ENCODE data around the gene TUBGCP6. TPM values are rescaled to one million over a fixed set of nuclear protein-coding genes. Genes with fewer than 3 reads are reported as not detected.

Gene TUBGCP6
- total and polyA plus RNA-seq, 2 donors (not counting 1 experiment from before 2014, with no cell fraction given) = 137 to 178 TPM

- no peak overlapping the region for H3K4me3 ChIP-seq (ENCODE audit: control extremely low read depth in 1 of 5, extremely low read depth in 1 of 5, insufficient read depth in 1 of 5, low read depth in 2 of 5, low read length in 4 of 5)
- H3K9me3 Mint-ChIP-seq (ENCODE audit: insufficient read depth) = no peaks in the 10 kb centered on the region
- POLR2A ChIA-PET = no interaction called here
- no peaks in the 10 kb centered on the region for H3K27me3 Mint-ChIP-seq
- intact Hi-C loops (cut with micrococcal nuclease) = loop anchor here (10.0 kb wide), 1 partner anchor 440 kb away; no protein-coding TSS in a partner anchor
- H3K79me2 ChIP-seq (ENCODE audit: control insufficient read depth, insufficient read depth, low read length) = peaks cover 44% of the 10 kb centered on the region
- H3K36me3 ChIP-seq (replicated peaks in 1 of 2; ENCODE audit: control extremely low read depth in 1 of 2, control insufficient read depth in 1 of 2, extremely low read depth in 1 of 2, insufficient read depth in 2 of 2, low read length in 1 of 2) = peaks cover 8 to 32% of the 10 kb centered on the region in 2 experiments
- peaks cover 43% of the 10 kb centered on the region for H4K20me1 ChIP-seq (ENCODE audit: control insufficient read depth, insufficient read depth, low read length, poor library complexity, severe bottlenecking)
- H3K4me2 ChIP-seq (replicated peaks; ENCODE audit: low read depth, low read length, poor library complexity, severe bottlenecking) = no peak overlapping the region
- WGBS (ENCODE audit: insufficient coverage) = 98% methylated on average over 4 of the region's 7 CpGs
- no peak for ATAC-seq (ENCODE audit: low read depth)
- peaks cover 28 to 37% of the 10 kb centered on the region in 2 donors for H3K4me1 ChIP-seq (ENCODE audit: control insufficient read depth in 2 of 2, insufficient read depth in 2 of 2, low read length in 2 of 2)
- no peak overlapping the region for H3K27ac Mint-ChIP-seq
- no peaks in the 10 kb centered on the region for H3K9me3 ChIP-seq (ENCODE audit: control extremely low read depth in 1 of 3, control insufficient read depth in 2 of 3, insufficient read depth in 1 of 3, low read length in 2 of 3)
- no peaks in the 10 kb centered on the region for H3K27me3 ChIP-seq (replicated peaks in 1 of 4; ENCODE audit: control extremely low read depth in 1 of 4, control insufficient read depth in 3 of 4, insufficient read depth in 4 of 4, low read length in 3 of 4)
- peaks cover 44% of the 10 kb centered on the region for H3K4me1 Mint-ChIP-seq
- CTCF ChIA-PET = interaction anchor here (0.7 to 5.2 kb wide), 4 partner anchors 13 to 349 kb away, joined by 3 to 75 read pairs (median 4); no protein-coding TSS in a partner anchor
- H2AFZ ChIP-seq (ENCODE audit: insufficient read depth, low read depth, low read length, poor library complexity, severe bottlenecking) = no peak overlapping the region
- TF ChIP-seq, protein P1, sequence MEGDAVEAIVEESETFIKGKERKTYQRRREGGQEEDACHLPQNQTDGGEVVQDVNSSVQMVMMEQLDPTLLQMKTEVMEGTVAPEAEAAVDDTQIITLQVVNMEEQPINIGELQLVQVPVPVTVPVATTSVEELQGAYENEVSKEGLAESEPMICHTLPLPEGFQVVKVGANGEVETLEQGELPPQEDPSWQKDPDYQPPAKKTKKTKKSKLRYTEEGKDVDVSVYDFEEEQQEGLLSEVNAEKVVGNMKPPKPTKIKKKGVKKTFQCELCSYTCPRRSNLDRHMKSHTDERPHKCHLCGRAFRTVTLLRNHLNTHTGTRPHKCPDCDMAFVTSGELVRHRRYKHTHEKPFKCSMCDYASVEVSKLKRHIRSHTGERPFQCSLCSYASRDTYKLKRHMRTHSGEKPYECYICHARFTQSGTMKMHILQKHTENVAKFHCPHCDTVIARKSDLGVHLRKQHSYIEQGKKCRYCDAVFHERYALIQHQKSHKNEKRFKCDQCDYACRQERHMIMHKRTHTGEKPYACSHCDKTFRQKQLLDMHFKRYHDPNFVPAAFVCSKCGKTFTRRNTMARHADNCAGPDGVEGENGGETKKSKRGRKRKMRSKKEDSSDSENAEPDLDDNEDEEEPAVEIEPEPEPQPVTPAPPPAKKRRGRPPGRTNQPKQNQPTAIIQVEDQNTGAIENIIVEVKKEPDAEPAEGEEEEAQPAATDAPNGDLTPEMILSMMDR (IDR thresholded peaks at IDR 0.05) = no peak
- no peak overlapping the region for H3K27ac ChIP-seq (ENCODE audit: low read length in 2 of 2)
- no peak overlapping the region for H3K4me3 Mint-ChIP-seq
- no peak for DNase-seq
- no peak overlapping the region for H3K9ac ChIP-seq (ENCODE audit: low read length)
Measured at GRCh38 chr22:50204571-50204970, 40.3 kb downstream of the TUBGCP6 start.

DNA sequence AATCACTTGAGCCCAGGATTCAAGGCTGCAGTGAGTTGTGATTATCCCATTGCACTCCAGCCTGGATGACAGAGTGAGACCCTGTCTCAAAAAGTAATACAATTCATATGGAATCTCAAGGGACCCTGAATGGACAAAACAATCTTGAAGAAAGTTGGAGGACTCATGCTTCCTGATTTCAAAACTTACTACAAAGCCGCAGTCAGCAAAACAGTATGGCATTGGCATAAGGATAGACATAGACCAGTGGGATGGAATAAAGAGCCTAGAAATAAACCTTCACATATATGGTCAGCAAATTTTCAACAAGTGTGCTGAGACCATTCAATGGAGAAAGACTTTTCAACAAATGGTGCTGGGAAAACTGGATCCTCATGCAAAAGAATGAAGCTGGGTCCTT is 41.5 kb downstream of the TUBGCP6 start:
- WGBS (ENCODE audit: insufficient coverage) = no CpG with 5 or more reads among the region's 1 CpG
- no peak overlapping the region for H3K4me3 Mint-ChIP-seq

More for the DNA sequence above, 41.5 kb downstream of the TUBGCP6 start:
- peaks cover 27 to 35% of the 10 kb centered on the region in 2 donors for H3K4me1 ChIP-seq (ENCODE audit: control insufficient read depth in 2 of 2, insufficient read depth in 2 of 2, low read length in 2 of 2)
- H2AFZ ChIP-seq (ENCODE audit: insufficient read depth, low read depth, low read length, poor library complexity, severe bottlenecking) = no peak overlapping the region
- H3K36me3 ChIP-seq (replicated peaks in 1 of 2; ENCODE audit: control extremely low read depth in 1 of 2, control insufficient read depth in 1 of 2, extremely low read depth in 1 of 2, insufficient read depth in 2 of 2, low read length in 1 of 2) = peaks cover 8 to 24% of the 10 kb centered on the region in 2 experiments
- H3K79me2 ChIP-seq (ENCODE audit: control insufficient read depth, insufficient read depth, low read length) = peaks cover 45% of the 10 kb centered on the region
- CTCF ChIA-PET = interaction anchor here (1.5 kb wide), 1 partner anchor 12 kb away, joined by 5 read pairs; no protein-coding TSS in a partner anchor
- H3K27me3 Mint-ChIP-seq = no peaks in the 10 kb centered on the region
- no peaks in the 10 kb centered on the region for H3K9me3 ChIP-seq (ENCODE audit: control extremely low read depth in 1 of 3, control insufficient read depth in 2 of 3, insufficient read depth in 1 of 3, low read length in 2 of 3)
- H3K27me3 ChIP-seq (replicated peaks in 1 of 4; ENCODE audit: control extremely low read depth in 1 of 4, control insufficient read depth in 3 of 4, insufficient read depth in 4 of 4, low read length in 3 of 4) = no peaks in the 10 kb centered on the region
- peaks cover 31% of the 10 kb centered on the region for H4K20me1 ChIP-seq (ENCODE audit: control insufficient read depth, insufficient read depth, low read length, poor library complexity, severe bottlenecking)
- intact Hi-C loops (cut with micrococcal nuclease) = loop anchor here (10.0 kb wide), 1 partner anchor 438 kb away; no protein-coding TSS in a partner anchor
- POLR2A ChIA-PET = interaction anchor here (4.1 kb wide), 1 partner anchor 12 kb away, joined by 41 read pairs; no protein-coding TSS in a partner anchor
- DNase-seq (no peak), ATAC-seq (ENCODE audit: low read depth) (no peak)
- no peak overlapping the region for H3K9ac ChIP-seq (ENCODE audit: low read length)
- peaks cover 43% of the 10 kb centered on the region for H3K4me1 Mint-ChIP-seq
- TF ChIP-seq, protein P1 (IDR thresholded peaks at IDR 0.05) = no peak
- TF ChIP-seq EZH2 (IDR thresholded peaks at IDR 0.05; ENCODE audit: borderline replicate concordance, insufficient read depth, low read depth, low read length, poor library complexity, severe bottlenecking) = no peak
- no peak overlapping the region for H3K4me3 ChIP-seq (ENCODE audit: control extremely low read depth in 1 of 5, extremely low read depth in 1 of 5, insufficient read depth in 1 of 5, low read depth in 2 of 5, low read length in 4 of 5)
- no peaks in the 10 kb centered on the region for H3K9me3 Mint-ChIP-seq (ENCODE audit: insufficient read depth)
- H3K4me2 ChIP-seq (replicated peaks; ENCODE audit: low read depth, low read length, poor library complexity, severe bottlenecking) = no peak overlapping the region
- no peak overlapping the region for H3K27ac ChIP-seq (ENCODE audit: low read length in 2 of 2)
- H3K27ac Mint-ChIP-seq = no peak overlapping the region

Data from B cell (primary cell).